GM18909 (cell line): ENCODE measurements around the gene GOLPH3L.
"Not testable (repeated sequence)": the region's sequence is repeated elsewhere in the genome, so short reads cannot be mapped to it uniquely, and the experiment has no call there.

Experiments
- ATAC-seq: cut with Tn5 transposase; IDR thresholded peaks from one replicate; pipeline ENCODE4 v1.9.1; 2021; ENCODE audit warnings: mild to moderate bottlenecking; ENCODE audit not compliant: unreplicated experiment, poor library complexity

GOLPH3L gene

GRCh38 chr1:150696995-150697927, at the start of gene GOLPH3L:
TSS of gene GOLPH3L (minus strand) at chr1:150697154. CDS start at chr1:150694838, 2,316 bp downstream.
- ATAC-seq = peak; percentile 98

- ATAC-seq = no peak
Measured at GRCh38 chr1:150730130-150730721, 33.3 kb upstream of the GOLPH3L start.

- ATAC-seq = no peak
Measured at GRCh38 chr1:150724336-150724735, 27.4 kb upstream of the GOLPH3L start.

- ATAC-seq = no peak
Measured at GRCh38 chr1:150720703-150721102, 23.7 kb upstream of the GOLPH3L start, which contains the start of gene HORMAD1. TSS of gene HORMAD1 (minus strand) at chr1:150720895. CDS start at chr1:150719505, 1,390 bp downstream.

- ATAC-seq = no peak
Measured at GRCh38 chr1:150720098-150720497, 23.1 kb upstream of the GOLPH3L start.

- ATAC-seq = no peak
Measured at GRCh38 chr1:150718225-150718891, 21.4 kb upstream of the GOLPH3L start.

- not testable (repeated sequence) for ATAC-seq
Measured at GRCh38 chr1:150709031-150709430, 12.1 kb upstream of the GOLPH3L start.

GRCh38 chr1:150708595-150708994, 11.6 kb upstream of the GOLPH3L start:
- no peak for ATAC-seq

GRCh38 chr1:150706091-150706490, 9.1 kb upstream of the GOLPH3L start:
- ATAC-seq = no peak

- ATAC-seq = no peak
Measured at GRCh38 chr1:150703427-150703826, 6.5 kb upstream of the GOLPH3L start.

- no peak for ATAC-seq
Measured at GRCh38 chr1:150696590-150696989, 364 bp downstream of the GOLPH3L start.

GRCh38 chr1:150696162-150696561, 792 bp downstream of the GOLPH3L start:
- no peak for ATAC-seq

GRCh38 chr1:150695561-150695960, 1.4 kb downstream of the GOLPH3L start:
- no peak for ATAC-seq

- no peak for ATAC-seq
Measured at GRCh38 chr1:150692720-150693119, 4.2 kb downstream of the GOLPH3L start.

- no peak for ATAC-seq
Measured at GRCh38 chr1:150688763-150689162, 8.2 kb downstream of the GOLPH3L start.

GRCh38 chr1:150686275-150686674, 10.7 kb downstream of the GOLPH3L start:
- ATAC-seq = no peak

GRCh38 chr1:150683914-150684313, 13.0 kb downstream of the GOLPH3L start:
- no peak for ATAC-seq

GRCh38 chr1:150678988-150679387, 18.0 kb downstream of the GOLPH3L start:
- no peak for ATAC-seq

- ATAC-seq = no peak
Measured at GRCh38 chr1:150674881-150675280, 22.1 kb downstream of the GOLPH3L start.

GRCh38 chr1:150663321-150663720, 33.6 kb downstream of the GOLPH3L start:
- no peak for ATAC-seq

GRCh38 chr1:150662811-150663210, 34.1 kb downstream of the GOLPH3L start:
- ATAC-seq = no peak
